Astrocyte of the hippocampus (primary cell): ENCODE results near the gene TSPYL4.
A peak's percentile ranks its signal among the peaks of the same experiment; 100 is the strongest.

Source experiments
- DNase-seq: peaks from one replicate; pipeline ENCODE4 v3.0.0; 2011; ENCODE audit warnings: low read depth, low spot score

TSPYL4 gene

DNA sequence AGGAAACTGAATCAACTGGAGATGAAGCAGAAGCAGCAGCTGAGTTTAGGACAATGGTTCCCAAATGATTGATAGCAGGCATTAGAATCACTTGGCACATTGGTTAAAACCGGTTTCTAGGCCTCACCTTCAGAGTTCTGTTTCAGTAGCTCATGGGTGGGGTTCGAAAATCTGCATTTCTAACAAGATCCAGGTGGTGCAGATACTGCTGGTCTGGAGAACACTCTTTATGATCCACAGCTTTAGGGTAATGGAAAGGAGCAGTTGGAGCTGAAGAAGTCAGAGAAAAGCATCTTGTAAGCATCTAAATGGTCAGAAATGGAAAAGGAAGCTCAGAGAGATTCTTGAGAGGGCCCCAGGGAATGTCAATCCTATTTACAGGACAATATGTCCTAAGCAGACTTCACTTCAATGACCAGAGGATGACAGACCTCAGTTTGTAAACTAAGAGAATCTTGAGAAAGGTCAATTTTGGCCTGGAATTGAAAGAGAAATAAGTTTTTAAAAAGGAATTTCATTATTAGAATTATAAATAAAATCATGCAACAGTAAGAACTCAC is 17.4 kb upstream of the TSPYL4 start:
- DNase-seq, result no peak

DNA sequence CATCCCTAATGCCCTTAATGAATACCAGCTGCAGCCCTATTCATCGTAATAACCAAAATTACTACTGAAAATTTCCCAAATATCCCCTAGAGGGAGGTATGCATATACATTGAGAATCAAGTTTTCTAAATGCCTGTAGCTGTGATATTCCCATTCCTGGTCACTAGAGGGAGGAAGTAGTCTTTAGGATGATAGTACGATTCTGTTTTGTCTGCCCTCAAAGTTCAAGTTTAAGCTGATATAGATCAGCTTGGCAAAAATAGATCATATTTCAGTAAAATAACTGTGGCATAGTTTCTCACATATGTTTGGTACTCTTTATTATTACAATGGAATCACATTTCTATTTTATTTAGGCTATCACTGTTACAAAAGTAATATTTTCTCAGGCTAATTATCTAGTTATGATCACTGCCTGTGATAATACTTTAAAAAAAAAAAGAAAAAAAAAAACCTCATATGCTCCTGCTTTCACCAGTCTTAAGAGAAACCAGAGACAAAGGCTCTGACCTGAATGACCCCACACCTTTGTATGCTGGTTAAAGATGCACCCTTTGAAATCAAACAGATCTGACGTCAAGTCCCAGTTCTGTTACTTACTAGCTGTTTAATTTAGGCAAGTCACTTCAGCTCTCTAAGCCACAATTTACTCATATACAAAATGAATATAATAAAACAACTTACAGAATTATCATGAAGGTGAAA is 14.9 kb upstream of the TSPYL4 start:
- DNase-seq, result peak; percentile 76

DNA sequence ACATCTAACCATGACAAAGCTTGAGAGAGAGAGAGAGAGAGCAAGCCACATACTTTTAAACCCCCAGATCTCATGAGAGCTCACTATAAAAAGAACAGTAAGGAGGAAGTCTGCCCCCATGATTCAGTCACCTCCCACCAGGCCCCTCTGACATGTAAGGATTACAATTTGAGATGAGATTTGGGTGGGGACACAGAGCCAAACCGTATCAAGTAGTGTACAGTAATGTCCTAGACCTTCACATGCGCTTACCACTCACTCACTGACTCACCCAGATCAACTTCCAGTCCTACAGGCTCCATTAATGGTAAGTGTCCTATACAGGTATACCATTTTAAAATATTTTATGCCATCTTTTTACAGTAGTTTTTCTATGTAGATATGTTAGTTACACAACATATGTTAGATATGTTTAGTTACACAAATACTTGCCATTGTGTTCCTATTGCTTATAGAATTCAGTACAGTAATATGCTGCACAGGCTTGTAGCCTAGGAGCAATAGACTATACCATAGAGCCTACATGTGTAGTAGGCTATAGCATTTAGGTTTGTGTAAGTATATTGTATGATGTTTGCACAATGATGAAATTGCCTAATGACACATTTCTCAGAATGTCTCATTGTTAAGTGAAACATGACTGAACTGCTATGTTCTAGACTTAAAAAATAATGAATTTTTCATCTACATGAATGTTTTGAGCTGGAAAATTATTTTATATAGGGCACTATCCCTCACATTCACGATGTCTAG is 14.1 kb upstream of the TSPYL4 start:
- no peak for DNase-seq

DNA sequence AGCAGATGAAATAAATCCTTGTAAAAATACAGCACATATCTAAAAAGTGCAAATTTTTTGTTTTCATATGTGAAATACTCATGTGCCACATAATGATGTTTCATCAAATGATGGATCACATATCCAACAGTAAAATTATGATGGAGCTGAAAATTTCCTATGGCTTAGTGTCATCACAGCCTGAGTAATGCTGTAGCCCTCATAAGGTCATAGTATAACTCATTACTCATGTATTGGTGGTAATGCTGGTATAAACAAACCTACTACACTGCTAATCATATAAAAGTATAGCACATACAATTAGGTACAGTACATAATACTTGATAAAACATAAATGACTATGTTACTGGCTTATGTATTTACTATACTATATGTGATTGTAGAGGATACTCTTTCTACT is 12.9 kb upstream of the TSPYL4 start:
- DNase-seq, result no peak

DNA sequence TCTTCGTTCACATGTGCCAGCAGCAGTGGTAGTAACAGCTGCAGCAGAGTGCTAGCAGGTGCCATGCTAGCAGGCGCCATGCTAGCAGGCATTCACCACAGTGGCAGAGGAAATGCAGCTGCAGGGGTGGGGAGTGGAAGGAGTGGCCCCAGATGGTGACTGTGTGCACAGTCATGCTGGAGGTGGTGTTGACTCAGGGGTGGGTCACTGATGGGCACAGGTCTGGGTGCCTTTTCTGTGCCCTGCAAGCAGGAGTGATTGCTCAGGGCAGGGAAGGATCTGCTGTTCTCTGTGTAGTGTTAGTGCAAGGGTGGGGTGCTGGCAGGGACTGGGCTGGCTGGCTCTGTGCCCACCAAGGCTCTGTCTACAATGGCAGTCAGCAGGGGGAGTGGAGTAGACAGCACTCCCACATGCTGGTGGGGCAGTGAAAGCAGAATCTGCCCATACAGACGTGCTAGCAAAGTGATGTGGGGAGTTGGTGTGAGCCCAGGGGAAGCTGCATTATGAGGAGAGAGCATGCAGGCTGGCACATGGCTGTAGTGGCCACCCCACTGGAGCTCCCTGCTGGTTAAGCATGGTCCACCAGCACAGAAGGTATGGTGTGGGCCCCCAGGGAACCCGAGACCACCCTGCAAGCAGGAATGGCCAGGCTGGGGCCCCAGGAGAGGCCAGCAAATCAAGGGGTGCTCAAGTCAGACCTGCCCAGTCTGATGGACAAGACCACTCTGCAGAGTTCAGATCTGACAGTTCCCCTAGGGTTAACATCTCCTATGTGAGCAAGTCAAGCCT is 11.4 kb upstream of the TSPYL4 start:
- no peak for DNase-seq

DNA sequence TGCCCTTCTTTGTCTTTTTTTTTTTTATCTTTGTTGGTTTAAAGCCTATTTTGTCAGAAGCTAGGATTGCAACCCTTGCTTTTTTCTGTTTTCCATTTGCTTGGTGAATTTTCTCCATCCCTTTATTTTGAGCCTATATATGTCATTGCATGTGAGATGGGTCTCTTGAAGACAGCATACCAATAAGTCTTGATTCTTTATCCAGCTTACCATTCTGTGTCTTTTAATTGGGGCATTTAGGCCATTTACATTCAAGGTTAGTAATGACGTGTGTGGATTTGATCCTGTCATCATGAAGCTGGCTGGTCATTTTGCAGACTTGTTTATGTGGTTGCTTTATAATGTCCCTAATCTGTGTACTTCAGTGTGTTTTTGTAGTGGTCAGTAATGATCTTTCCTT is 9.5 kb upstream of the TSPYL4 start:
- no peak for DNase-seq

DNA sequence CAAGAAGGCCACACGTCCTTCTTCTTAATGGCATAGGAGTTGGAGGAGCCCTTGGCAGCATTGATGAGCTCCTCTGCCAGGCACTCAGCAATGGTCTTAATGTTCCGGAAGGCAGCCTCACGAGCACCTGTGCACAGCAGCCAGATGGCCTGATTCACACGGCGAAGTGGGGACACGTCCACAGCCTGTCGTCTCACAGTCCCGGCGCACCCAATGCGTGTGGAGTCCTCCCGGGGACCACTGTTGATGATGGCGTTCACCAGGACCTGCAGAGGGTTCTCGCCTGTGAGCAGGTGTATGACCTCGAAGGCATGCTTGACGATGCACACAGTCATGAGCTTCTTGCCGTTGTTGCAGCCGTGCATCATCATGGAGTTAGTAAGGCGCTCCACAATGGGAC is 4.6 kb upstream of the TSPYL4 start:
- no peak for DNase-seq

DNA sequence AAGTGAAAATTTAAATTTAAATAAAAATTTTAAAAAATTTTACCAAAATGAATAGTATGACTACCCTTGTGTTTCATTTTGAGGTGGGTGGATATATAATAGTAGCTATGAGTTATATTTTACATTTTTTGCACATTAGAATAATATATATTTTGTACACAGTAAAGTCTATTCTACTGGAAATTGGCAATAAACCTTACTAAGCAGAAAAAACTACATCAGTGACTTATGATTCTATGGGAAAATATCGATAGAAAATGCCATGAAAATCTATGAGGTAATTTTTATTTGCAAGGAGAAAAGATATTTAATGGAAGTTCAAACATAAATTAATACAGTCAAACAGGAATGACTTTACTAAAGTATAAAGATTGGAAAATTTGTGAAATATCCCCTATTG is 2.8 kb upstream of the TSPYL4 start:
- DNase-seq, result no peak

DNA sequence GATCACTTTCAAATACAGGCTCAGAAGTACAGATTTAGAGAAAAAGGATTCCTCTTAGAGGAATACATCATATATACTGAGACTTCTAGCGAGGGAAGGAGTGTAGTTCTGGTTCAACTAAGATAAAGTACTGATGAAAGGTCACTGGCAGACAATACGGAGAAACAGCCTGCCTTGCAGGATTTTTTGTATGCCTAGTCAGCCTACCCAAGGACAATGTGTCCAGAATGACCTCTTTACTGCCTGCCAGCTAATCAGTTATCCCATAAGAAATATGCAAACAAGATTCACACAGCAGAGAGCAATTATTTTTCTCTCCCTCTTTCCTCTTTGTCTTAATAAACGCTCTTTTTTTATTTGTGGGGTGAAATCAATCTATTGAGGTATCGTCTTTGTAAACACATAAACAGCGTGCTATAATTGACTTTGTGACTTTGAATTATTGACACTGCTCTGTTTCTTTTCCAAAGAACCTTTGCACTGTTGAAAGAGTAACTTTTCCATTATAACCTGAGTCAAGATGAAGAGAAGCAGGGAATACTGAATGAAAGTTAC is 1.4 kb upstream of the TSPYL4 start:
- DNase-seq, result no peak

DNA sequence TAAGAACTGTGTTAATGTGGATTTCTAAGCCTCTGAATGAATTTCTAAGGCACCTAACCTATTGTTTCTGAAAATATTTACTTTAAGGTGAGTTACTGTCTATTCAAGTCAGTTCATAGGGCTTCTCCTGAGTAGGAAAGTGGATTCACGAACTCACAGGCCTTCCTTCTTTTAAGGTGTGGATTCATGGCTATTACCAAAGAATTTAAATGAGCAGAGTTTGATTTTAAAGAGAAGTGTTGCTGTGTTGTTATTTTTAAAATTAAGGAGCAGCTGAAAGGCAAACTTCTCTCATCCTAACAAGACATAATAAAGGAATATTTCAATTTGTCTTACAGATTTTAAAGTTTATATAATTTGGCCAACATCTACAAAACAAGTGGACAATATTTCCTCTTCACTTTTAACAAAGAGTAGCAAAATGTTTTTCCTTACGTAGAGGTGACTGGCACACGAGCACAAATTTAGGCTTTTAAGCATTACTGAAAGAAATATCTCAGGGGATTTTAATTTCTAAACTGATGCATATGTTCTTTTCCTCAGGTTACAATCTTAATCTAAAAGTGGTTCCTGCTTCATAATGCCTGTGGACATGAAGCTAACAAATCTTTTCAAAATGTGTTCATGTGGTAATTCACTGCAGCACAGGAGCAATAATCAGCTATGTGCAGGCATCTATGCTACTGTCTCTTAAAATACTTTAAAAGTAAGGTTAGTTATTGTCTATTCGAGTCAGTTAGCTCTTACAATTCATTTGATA is 602 bp upstream of the TSPYL4 start:
- DNase-seq, result no peak

DNA sequence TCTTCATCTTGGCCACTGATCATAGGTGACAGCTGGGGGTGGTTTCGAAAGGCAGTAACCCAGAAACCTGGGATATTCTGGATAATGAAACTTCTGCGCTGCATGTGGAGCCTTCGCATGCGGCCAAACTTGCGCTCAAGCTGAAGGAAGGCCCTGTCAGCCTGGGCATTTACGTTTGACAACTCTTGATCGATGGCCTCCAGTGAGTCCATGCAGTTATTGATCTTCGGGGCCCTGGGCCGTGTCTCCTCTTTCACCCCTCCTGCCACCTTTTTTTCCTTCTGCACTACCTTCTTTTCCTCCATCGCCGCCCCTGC is 729 bp downstream of the TSPYL4 start:
- DNase-seq, result no peak

DNA sequence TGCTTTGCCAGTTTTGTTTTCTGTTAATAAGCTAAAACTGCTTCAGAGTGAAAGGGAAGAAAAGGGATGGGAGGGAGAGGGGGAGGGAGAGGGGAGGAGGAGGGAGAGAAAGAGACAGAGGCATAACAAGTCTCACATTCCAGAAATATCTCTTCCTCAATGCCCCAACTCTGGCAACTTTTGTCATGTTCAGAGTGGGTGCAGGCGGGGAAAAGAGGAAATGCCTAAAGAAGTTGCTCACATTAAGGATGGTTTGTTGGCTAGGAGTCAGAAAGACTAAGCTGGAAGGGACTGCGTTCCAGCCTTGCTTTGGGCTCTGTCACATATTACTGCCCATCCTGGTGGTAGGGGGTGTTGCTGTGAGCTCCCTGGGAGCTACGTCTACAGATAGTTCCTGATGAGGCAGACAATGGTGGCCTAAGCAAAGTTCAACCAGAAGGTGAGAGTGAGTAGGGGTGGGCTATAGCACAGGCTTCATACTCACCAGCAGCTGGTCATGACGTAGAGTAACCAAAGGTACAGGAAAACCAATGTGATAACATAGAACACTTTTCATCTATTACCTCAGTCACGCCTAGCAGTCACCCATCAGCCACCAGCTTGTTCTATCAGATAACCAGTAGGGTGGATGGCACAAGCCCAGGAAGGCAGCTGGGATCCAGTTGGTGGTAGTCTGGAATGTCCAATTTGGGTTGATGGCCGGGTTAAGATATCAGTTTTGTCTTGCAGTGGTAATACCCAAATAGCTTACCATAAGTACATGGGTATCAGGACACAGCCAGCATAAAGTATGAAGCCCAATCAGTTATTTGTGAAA is 2.1 kb downstream of the TSPYL4 start:
- peak; percentile 73 for DNase-seq

DNA sequence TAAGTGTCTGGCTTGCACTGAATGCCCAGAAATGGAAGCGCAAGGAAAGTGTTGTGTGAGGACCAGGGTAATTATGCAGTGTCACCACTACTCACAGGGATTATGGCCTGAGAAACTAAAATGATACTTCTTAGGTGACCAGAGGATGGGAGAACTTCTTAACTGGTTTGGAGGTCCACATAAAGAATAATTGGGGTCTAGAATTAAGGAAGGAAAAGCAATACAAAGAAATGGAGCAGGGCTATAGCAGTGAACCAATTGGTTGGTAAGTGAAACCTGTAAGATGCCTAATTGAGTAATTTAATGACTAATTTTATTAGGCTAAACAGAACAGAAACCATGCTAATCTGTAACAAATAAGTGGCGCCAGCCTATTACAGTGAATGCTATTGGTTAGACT is 5.3 kb downstream of the TSPYL4 start:
- DNase-seq, result no peak

DNA sequence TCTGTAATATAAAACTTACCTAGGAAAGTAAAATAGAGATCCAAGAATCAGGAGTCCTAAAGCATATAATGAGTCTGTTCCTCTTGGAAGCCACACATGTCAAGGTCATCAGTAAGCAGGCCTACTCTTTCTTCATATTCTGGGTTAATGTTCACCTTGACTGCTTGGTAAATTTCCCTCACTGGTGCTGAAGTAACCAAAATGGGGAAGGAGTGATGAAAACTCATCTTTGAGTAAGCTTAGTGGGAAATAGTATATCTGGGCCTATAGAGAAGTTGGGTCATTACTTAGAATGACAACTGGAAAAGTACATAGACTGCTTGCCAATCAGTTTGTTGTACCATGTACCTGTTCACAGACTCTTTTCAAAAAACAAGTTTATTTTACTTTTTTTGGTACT is 6.6 kb downstream of the TSPYL4 start:
- DNase-seq, result no peak

DNA sequence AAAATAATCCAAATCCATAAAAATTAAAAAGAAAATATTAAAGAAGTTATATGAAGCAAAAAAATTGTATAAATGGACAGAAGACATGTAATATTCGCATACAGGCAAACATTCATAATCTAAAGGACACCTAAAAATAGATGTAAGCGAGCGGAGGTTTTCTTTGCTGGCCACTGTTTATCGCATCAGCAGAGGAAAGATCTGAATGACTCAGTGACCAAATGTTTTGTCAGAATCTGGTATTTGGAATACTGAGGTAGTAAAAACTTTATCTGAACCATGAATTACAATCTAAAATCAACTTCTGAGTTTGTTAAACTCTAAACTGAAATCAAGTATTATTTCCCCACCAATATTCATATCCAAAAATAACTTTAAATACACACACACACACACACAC is 7.8 kb downstream of the TSPYL4 start:
- peak; percentile 69 for DNase-seq

DNA sequence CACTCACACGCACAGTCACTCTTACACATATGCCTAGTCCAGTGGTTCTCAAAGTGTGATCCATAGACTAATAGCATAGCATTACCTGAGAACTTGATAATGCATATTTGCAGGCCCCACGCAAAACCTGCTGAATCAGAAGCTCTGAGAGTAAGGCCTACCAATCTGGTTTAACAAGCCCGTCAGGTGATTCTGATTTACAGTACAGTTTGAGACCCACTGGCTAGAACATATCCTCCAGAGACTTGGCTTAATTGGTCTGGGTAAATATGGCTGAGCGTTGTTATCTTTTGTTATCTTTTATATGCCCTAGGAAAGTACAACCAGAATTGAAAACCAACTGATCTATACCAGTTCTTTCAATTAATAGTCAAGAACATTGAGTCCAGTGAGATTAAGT is 9.6 kb downstream of the TSPYL4 start:
- DNase-seq, result no peak

DNA sequence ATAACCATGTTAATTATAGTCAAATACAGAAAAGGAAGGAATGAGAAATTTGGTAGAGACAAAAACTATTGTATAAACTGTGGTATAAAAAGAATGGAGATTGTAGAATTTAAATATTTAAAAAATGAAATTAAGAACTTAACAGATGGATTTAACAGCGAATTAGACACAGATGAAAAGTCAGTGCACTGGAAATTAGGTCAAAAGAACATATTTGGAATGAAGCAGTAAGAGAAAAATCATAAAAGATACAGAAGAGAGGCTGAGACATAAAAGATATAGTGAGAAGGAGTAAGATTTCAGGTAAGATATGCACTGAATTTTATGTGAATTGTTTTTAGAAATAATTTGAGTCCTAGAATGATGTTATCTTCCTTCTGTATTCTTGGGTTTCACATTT is 14.0 kb downstream of the TSPYL4 start:
- DNase-seq, result no peak

DNA sequence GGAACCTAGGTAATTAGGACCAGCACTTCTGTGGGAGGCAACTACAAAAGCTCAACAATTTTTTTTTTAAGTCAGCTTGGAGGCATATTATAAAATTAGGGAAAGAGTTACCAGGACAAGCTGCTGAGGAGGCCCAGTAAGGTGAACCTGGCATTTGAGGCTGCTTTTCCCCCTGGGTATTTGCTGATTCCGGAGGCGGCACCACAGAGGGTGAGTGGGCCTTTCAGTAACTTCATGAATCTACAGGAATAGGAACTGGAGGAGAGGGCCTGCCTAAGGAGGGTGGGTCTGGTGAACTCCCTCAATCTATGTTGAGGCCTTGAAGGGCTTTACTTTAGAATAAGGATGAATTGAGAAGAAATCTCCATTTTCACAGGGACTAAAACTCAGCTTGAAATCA is 14.6 kb downstream of the TSPYL4 start:
- DNase-seq, result no peak

DNA sequence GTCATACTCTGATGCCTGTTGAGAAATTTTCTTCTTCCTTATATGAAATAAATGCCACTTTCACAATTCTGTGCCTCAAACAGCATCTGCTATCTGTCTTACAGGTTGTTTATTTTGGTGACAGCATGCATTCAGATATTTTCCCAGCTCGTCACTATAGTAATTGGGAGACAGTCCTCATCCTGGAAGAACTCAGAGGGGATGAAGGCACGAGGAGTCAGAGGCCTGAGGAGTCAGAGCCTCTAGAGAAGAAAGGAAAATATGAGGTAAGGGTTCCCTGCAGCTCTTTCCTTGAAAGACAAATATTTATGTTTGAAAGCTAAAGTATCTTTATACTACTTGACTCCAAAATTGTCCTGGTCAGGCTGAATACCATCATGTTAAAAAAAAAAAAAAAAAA is 15.8 kb downstream of the TSPYL4 start:
- DNase-seq, result no peak

DNA sequence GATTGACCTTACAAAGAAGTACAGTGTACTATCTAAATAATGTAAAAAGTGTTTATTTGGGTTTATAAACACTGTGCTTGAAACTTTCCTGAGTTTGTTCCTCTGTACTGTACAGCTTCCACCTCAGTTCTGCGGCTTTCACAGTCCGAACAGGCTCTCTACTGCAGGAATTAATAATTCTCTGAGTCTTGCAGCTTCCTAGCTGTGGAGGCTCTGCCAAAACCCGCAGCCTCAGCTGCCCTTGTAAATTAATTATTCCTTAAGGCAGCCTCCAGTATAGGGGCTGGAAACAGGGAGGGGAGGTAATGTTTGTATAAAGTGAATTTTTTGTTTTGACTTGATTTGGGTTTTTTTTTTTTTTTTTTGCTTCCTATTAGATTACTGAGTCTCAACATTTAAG is 19.2 kb downstream of the TSPYL4 start:
- no peak for DNase-seq
